K562 (cell line): Measurements from ENCODE around the gene PIK3R1. TPM values are rescaled to one million over a fixed set of nuclear protein-coding genes. Genes with fewer than 3 reads are reported as not detected.

Source experiments
- ARID2 ChIP-seq: fragments of 450-650 bp; IDR thresholded peaks from 2 replicates; pipeline ENCODE4 v1.6.1; 2017; ENCODE audit warnings: antibody characterized with exemption, mild to moderate bottlenecking
- ARNT ChIP-seq, 2 experiments: fragments of 450-650 bp; IDR thresholded peaks; 2 replicates each; pipeline ENCODE4 v1.6.1; 2016; ENCODE audit warnings: mild to moderate bottlenecking in 1 of 2
- BRD4 ChIP-seq: fragments of 200-600 bp; sonication (generic); IDR thresholded peaks from 2 replicates; pipeline ENCODE4 v1.6.1; 2017; ENCODE audit warnings: inconsistent platforms
- CREBBP ChIP-seq: IDR thresholded peaks from one replicate; pipeline ENCODE4 v1.6.1; 2012; ENCODE audit warnings: low read depth, mild to moderate bottlenecking, control low read depth, inconsistent platforms, low read length
- HDAC2 ChIP-seq: fragments of 450-650 bp; IDR thresholded peaks from 2 replicates; pipeline ENCODE4 v1.6.1; 2016; ENCODE audit warnings: mild to moderate bottlenecking
- ILF3 ChIP-seq: fragments of 450-650 bp; IDR thresholded peaks from 2 replicates; pipeline ENCODE4 v1.6.1; 2018; ENCODE audit warnings: antibody characterized with exemption, mild to moderate bottlenecking, moderate library complexity, borderline replicate concordance
- NCOA1 ChIP-seq: fragments of 450-650 bp; IDR thresholded peaks from 2 replicates; pipeline ENCODE4 v1.6.1; 2016; ENCODE audit warnings: low read depth
- NCOA4 ChIP-seq: fragments of 450-650 bp; IDR thresholded peaks from 2 replicates; pipeline ENCODE4 v1.6.1; 2018; ENCODE audit warnings: mild to moderate bottlenecking; ENCODE audit not compliant: partially characterized antibody
- NR2C2 ChIP-seq, 2 experiments: fragments of 200-800 bp in 1 of 2; sonication (Bioruptor generic) in 1 of 2; sonication (generic) in 1 of 2; formaldehyde crosslinking in 1 of 2; IDR thresholded peaks; 2 replicates each; pipeline versions ENCODE4 v1.6.1 to v1.8.0; 2016 to 2022; ENCODE audit warnings: mild to moderate bottlenecking in 1 of 2, missing compliant biosample characterization in 1 of 2, missing genetic modification characterization in 1 of 2, missing genetic modification reagents in 1 of 2
- POLR3A ChIP-seq: IDR thresholded peaks from 2 replicates; pipeline ENCODE4 v1.6.1; 2011; ENCODE audit warnings: borderline replicate concordance, mild to moderate bottlenecking, moderate library complexity; ENCODE audit not compliant: insufficient read length, insufficient read depth; ENCODE audit errors: extremely low read depth
- SLC30A9 ChIP-seq: fragments of 250-450 bp; sonication (Bioruptor Pico); IDR thresholded peaks from 2 replicates; pipeline ENCODE4 v1.8.0; 2022; ENCODE audit warnings: mild to moderate bottlenecking, moderate library complexity
- SMAD1 ChIP-seq: fragments of 150-350 bp; IDR thresholded peaks from 2 replicates; pipeline ENCODE4 v1.6.1; 2014; ENCODE audit warnings: low read length, low read depth; ENCODE audit not compliant: partially characterized antibody
- SOX6 ChIP-seq: fragments of 450-650 bp; IDR thresholded peaks from 2 replicates; pipeline ENCODE4 v1.6.1; 2014; ENCODE audit warnings: mild to moderate bottlenecking
- TOE1 ChIP-seq, 2 experiments: fragments of 450-650 bp in 1 of 2; sonication (generic) in 1 of 2; formaldehyde crosslinking in 1 of 2; IDR thresholded peaks; 2 replicates each; pipeline versions ENCODE4 v1.7.1 to v1.8.0; 2016 to 2022; ENCODE audit warnings: borderline replicate concordance in 2 of 2, mild to moderate bottlenecking in 2 of 2, antibody characterized with exemption in 1 of 2, inconsistent platforms in 1 of 2, low read depth in 1 of 2, missing genetic modification reagents in 1 of 2, moderate library complexity in 1 of 2
- ZKSCAN8 ChIP-seq: fragments of 200-800 bp; sonication (Bioruptor generic); IDR thresholded peaks from 2 replicates; pipeline ENCODE4 v1.6.1; 2016; ENCODE audit warnings: missing genetic modification characterization, missing compliant biosample characterization
- ZNF445 ChIP-seq: fragments of 250-450 bp; sonication (Bioruptor Pico); IDR thresholded peaks from 2 replicates; pipeline ENCODE4 v1.4.0; 2020; ENCODE audit warnings: low read depth, mild to moderate bottlenecking, moderate library complexity
- ZNF589 ChIP-seq: fragments of 200-800 bp; sonication (Bioruptor generic); IDR thresholded peaks from 2 replicates; pipeline ENCODE4 v1.6.1; 2016; ENCODE audit warnings: low read depth, missing genetic modification characterization, missing compliant biosample characterization
- ZNF778 ChIP-seq: fragments of 450-650 bp; formaldehyde crosslinking; IDR thresholded peaks from 2 replicates; pipeline ENCODE4 v1.4.0; 2020; ENCODE audit warnings: mild to moderate bottlenecking, moderate library complexity
- polyA plus RNA-seq, 8 experiments: library from polyadenylated mRNA; depleted of rRNA in 4 of 8; stranded (reverse) in 5 of 8; unstranded in 3 of 8; fragments of >200 nt; fragmentation: Nextera tagmentation in 2 of 8; fragmentation: Illumina TruSeq in 1 of 8; extraction: Ambion mirVana in 2 of 8; extraction: Trizol in 1 of 8; gene quantifications; 2 replicates each; pipeline versions ENCODE4 v1.2.1 to v1.2.3, GENCODE V29; 2011 to 2014; ENCODE audit warnings: inconsistent platforms in 1 of 8, missing spikeins in 1 of 8
- total RNA-seq, 7 experiments: library from RNA; depleted of rRNA in 6 of 7; stranded (reverse); fragments of >200 nt in 6 of 7; fragmentation: Illumina TruSeq in 2 of 7; extraction: Trizol in 2 of 7; gene quantifications; 2 replicates each; pipeline versions ENCODE4 v1.2.1 to v1.2.3, GENCODE V29; 2011 to 2021; ENCODE audit warnings: low replicate concordance in 1 of 7
- TF ChIP-seq, protein P1 (sequence below): fragments of 450-650 bp; formaldehyde crosslinking; IDR thresholded peaks from 2 replicates; pipeline ENCODE4 v1.4.0; 2022; ENCODE audit warnings: missing genetic modification characterization
- TF ChIP-seq, protein P2 (sequence below): sonication (generic); formaldehyde crosslinking; IDR thresholded peaks from 2 replicates; pipeline ENCODE4 v1.8.1; 2023; ENCODE audit warnings: missing genetic modification reagents, mild to moderate bottlenecking, borderline replicate concordance
- TF ChIP-seq, protein P3 (sequence below): fragments of 450-650 bp; IDR thresholded peaks from one replicate; pipeline ENCODE4 v1.6.1; 2018; ENCODE audit warnings: mild to moderate bottlenecking, moderate library complexity; ENCODE audit not compliant: partially characterized antibody

PIK3R1 gene
- total and polyA plus RNA-seq, 9 of the 15 experiments (the other 6 are each of a cell fraction or from before 2014, with no cell fraction given), result 1.1 to 9.7 (median 4.8) TPM

DNA sequence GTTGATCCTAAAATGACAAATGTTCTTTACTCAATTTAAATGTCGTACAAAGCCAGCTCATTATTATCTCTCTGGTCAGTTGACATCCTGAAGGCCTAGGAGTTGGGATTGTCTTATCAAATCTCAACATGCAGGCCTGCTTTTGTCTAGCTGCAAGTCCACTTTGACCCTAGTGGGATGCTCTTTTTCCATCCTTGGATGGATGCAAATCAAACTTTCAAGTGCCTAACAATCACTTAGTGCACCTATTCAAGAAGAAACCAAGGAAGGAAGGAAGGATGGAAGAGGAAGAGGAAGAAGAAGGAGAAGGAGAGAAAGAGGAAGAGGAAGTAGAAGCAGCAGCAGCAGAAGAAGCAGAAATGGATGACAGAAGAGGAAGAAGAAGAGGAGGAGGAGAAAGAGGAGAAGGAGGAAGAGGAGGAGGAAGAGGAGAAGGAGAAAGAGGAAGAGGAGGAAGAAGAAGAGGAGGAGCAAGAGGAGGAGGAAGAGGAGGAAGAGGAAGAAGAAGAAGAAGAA, 109.6 kb downstream of the PIK3R1 start (continued):
- TF ChIP-seq ZNF445 (CRISPR knock-in tag) (no peak), ZKSCAN8 (CRISPR knock-in tag) (no peak), SMAD1 (no peak), ILF3 (no peak), TOE1 (IDR thresholded peaks at IDR 0.05; ENCODE audit: borderline replicate concordance) (peak; percentile 54; the same call in 1 of the 2 replicates), TOE1 (CRISPR knock-in tag; IDR thresholded peaks at IDR 0.05; ENCODE audit: borderline replicate concordance, low read depth) (no peak), CREBBP (no peak), ARID2 (peak; percentile 48), BRD4 (no peak), ARNT (IDR thresholded peaks at IDR 0.05) (peak in 1 of 2 experiments; percentile 71; a peak in 3 of 4 replicates), NCOA4 (peak; percentile 61), SLC30A9 (no peak), POLR3A (no peak), HDAC2 (peak; percentile 72), ZNF589 (CRISPR knock-in tag) (0 out of 2 replicates have a peak, but pooled peaks have one; percentile 48), ZNF778 (CRISPR knock-in tag) (no peak), SOX6 (peak; percentile 93), NCOA1 (peak; percentile 13; the same call in 1 of the 2 replicates), NR2C2 (CRISPR knock-in tag; IDR thresholded peaks at IDR 0.05) (no peak), NR2C2 (tag; IDR thresholded peaks at IDR 0.05) (peak; percentile 76; the same call in 1 of the 2 replicates)
- TF ChIP-seq, protein P1, sequence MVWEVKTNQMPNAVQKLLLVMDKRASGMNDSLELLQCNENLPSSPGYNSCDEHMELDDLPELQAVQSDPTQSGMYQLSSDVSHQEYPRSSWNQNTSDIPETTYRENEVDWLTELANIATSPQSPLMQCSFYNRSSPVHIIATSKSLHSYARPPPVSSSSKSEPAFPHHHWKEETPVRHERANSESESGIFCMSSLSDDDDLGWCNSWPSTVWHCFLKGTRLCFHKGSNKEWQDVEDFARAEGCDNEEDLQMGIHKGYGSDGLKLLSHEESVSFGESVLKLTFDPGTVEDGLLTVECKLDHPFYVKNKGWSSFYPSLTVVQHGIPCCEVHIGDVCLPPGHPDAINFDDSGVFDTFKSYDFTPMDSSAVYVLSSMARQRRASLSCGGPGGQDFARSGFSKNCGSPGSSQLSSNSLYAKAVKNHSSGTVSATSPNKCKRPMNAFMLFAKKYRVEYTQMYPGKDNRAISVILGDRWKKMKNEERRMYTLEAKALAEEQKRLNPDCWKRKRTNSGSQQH, result peak; percentile 71; the same call in 1 of the 2 replicates
- TF ChIP-seq, protein P2, sequence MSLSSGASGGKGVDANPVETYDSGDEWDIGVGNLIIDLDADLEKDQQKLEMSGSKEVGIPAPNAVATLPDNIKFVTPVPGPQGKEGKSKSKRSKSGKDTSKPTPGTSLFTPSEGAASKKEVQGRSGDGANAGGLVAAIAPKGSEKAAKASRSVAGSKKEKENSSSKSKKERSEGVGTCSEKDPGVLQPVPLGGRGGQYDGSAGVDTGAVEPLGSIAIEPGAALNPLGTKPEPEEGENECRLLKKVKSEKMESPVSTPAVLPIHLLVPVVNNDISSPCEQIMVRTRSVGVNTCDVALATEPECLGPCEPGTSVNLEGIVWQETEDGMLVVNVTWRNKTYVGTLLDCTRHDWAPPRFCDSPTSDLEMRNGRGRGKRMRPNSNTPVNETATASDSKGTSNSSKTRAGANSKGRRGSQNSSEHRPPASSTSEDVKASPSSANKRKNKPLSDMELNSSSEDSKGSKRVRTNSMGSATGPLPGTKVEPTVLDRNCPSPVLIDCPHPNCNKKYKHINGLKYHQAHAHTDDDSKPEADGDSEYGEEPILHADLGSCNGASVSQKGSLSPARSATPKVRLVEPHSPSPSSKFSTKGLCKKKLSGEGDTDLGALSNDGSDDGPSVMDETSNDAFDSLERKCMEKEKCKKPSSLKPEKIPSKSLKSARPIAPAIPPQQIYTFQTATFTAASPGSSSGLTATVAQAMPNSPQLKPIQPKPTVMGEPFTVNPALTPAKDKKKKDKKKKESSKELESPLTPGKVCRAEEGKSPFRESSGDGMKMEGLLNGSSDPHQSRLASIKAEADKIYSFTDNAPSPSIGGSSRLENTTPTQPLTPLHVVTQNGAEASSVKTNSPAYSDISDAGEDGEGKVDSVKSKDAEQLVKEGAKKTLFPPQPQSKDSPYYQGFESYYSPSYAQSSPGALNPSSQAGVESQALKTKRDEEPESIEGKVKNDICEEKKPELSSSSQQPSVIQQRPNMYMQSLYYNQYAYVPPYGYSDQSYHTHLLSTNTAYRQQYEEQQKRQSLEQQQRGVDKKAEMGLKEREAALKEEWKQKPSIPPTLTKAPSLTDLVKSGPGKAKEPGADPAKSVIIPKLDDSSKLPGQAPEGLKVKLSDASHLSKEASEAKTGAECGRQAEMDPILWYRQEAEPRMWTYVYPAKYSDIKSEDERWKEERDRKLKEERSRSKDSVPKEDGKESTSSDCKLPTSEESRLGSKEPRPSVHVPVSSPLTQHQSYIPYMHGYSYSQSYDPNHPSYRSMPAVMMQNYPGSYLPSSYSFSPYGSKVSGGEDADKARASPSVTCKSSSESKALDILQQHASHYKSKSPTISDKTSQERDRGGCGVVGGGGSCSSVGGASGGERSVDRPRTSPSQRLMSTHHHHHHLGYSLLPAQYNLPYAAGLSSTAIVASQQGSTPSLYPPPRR (CRISPR knock-in tag), result no peak
- TF ChIP-seq, protein P3, sequence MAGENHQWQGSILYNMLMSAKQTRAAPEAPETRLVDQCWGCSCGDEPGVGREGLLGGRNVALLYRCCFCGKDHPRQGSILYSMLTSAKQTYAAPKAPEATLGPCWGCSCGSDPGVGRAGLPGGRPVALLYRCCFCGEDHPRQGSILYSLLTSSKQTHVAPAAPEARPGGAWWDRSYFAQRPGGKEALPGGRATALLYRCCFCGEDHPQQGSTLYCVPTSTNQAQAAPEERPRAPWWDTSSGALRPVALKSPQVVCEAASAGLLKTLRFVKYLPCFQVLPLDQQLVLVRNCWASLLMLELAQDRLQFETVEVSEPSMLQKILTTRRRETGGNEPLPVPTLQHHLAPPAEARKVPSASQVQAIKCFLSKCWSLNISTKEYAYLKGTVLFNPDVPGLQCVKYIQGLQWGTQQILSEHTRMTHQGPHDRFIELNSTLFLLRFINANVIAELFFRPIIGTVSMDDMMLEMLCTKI, result no peak
